Measurements from ENCODE around the gene E2F1.
"Not testable (repeated sequence)": the region's sequence is repeated elsewhere in the genome, so short reads cannot be mapped to it uniquely, and the experiment has no call there.

E2F1 gene

DNA sequence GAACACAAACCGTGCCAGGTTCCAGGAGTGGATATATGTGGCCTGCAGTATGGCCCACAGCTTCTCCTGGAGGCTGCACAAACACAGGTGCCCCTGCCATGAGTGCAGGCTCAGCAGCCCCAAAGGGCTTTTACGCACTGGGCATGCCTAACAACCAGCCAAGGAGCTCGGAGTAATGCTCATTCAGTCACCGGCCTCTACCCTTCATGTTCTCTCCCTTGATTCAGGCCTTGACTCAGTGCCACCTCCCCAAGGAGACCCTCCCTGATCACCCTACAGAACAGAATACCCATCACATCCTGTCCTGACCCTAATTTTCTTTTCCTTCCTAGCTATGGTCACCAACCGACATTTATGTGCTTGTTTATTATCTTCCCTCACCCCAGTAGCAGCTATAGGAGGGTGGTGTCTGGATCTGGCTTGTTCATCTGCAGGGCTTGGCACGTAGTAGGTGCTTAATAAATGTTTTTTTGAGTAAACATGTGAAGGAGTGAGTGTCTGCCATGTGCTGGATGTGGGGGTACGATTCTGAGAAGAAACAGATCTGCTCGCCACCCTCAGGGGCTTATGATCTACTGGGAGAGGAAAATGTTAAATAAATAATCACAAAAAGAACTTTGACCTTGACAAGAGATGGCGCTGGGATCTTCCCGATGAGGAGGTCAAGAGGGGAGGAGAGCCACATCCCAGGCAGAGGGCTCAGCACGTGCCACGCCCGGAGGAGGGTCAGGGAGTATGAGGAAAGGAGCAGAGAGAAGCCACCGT is 24.7 kb upstream of the E2F1 start:
- no peak for DNase-seq

GRCh38 chr20:33709905-33710541 is 23.8 kb upstream of the E2F1 start:
- DNase-seq = no peak

DNA sequence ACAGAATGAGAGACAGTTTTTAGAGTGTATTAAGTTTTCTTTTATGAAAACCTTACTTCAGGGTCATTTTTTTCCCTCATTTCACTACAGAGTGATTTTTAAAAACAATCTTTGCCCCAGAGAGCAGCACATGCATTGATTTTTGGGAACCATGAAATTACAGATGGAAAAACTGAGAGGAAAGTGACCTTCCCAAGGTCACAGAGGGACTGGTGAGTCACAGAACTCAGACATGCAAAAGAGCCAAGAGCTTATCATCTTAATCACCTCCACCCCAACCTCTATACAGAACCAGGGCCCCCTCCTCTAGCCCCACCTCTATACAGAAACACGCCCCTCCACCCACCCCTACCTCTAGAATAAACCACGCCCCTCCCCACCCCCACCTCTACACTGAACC is 23.2 kb upstream of the E2F1 start:
- DNase-seq = no peak

- no peak for DNase-seq
Measured at GRCh38 chr20:33707668-33708067, 21.5 kb upstream of the E2F1 start.

DNA sequence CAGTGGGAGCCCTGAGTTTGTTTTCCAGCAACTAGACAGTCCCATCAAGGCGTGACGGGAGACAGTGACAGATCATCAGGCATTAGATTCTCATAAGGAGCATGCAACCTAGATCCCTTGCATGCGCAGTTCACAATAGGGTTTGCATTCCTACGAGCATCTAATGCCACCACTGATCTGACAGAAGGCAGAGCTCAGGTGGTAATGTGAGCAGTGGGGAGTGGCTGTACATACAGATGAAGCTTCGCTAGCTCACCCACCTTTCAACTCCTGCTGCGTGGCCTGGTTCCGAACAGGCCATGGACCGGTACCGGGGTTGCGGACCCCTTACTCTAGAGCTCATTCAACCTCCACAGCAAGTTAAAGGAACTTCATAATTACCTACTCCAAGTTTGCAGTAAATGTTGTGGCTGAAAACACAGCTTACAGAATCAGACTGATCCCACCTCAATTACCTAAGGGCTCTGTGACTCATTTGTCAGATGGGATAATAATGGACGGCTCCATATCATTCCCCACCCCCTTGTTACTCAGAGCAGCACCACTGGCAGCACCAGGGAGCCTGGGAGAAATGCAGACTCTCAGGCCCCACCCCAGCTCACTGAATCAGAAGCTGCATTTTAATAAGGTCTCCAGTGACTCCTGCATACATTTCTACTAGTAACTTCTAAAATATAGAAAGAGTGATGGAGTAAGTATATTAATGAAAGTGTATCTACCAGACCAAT is 18.2 kb upstream of the E2F1 start:
- no peak for DNase-seq

DNA sequence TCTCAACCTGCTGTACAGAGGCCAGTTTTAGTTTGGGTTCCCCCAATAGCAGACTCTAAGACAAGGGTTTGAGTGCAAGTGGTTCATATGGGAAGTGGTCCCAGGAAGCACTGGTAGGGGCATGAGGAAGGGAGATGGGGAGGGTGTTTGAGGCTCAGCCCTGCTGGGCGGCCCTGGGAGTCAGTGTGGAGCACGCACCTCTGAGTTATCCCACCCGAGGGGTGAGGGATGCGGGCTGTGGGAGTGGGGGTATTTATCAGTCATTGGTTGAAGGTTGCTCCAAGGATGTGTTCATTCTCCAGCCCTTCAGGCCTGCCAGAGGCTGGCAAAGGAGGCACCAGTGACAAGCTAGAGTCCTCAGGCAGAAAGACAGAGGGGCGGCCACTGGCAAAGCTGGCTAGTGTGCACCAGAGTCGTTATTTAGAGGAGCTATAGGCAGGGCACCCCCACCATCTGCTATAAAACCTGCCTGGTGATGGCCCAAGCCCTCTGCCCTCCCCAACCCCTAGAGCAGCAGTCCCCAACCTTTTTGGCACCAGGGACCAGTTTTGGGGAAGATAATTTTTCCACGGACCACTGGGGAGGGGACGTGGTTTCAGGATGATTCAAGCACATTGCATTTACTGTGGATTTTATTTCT is 17.4 kb upstream of the E2F1 start:
- no peak for DNase-seq

- DNase-seq = no peak
Measured at GRCh38 chr20:33702861-33703260, 16.7 kb upstream of the E2F1 start.

DNA sequence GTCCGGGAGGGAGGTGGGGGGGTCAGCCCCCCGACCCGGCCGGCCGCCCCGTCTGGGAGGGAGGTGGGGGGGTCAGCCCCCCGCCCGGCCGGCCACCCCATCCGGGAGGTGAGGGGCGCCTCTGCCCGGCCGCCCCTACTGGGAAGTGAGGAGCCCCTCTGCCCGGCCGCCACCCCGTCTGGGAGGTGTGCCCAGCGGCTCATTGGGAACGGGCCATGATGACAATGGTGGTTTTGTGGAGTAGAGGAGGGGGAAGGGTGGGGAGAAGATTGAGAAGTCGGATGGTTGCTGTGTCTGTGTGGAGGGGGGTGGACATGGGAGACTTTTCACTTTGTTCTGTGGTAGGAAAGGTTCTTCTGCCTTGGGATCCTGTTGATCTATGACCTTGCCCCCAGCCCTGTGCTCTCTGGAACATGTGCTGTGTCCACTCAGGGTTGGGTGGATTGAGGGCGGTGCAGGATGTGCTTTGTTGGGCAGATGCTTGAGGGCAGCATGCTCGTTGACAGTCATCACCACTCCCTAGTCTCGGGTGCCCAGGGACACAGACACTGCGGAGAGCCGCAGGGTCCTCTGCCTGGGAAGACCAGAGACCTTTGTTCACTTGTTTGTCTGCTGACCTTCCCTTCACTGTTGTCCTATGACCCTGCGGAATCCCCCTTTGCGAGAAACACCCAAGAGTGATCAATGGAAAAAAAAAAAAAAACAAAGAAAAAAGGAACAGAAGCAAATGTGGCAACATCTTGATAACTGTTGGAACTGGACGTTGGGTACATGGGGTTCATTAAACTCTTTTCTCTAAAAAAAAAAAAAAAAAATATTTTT is 15.7 kb upstream of the E2F1 start:
- DNase-seq = no peak

DNA sequence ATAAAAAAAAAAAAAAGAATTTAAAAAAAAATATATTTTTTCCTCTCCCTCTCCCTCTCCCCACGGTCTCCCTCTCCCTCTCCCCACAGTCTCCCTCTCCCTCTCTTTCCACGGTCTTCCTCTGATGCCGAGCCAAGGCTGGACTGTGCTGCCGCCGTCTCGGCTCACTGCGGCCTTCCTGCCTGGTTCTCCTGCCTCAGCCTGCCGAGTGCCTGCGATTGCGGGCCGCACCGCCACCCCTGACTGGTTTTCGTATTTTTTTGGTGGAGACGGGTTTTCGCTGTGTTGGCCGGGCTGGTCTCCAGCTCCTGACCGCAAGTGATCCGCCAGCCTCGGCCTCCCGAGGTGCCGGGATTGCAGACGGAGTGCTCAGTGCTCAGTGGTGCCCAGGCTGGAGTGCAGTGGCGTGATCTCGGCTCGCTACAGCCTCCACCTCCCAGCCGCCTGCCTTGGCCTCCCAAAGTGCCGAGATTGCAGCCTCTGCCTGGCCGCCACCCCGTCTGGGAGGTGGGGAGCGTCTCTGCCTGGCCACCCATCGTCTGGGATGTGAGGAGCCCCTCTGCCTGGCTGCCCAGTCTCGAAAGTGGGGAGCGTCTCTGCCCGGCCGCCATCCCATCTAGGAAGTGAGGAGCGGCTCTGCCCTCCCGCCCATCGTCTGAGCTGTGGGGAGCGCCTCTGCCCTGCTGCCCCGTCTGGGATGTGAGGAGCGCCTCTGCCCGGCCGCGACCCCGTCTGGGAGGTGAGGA is 14.7 kb upstream of the E2F1 start:
- not testable (repeated sequence) for DNase-seq

DNA sequence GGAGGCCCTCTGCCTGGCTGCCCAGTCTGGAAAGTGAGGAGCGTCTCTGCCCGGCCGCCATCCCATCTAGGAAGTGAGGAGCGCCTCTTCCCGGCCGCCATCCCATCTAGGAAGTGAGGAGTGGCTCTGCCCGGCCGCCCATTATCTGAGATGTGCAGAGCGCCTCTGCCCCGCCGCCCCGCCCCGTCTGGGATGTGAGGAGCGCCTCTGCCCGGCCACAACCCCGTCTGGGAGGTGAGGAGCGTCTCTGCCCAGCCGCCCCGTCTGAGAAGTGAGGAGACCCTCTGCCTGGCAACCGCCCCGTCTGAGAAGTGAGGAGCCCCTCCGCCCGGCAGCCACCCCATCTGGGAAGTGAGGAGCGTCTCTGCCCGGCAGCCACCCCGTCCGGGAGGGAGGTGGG is 12.8 kb upstream of the E2F1 start:
- not testable (repeated sequence) for DNase-seq

DNA sequence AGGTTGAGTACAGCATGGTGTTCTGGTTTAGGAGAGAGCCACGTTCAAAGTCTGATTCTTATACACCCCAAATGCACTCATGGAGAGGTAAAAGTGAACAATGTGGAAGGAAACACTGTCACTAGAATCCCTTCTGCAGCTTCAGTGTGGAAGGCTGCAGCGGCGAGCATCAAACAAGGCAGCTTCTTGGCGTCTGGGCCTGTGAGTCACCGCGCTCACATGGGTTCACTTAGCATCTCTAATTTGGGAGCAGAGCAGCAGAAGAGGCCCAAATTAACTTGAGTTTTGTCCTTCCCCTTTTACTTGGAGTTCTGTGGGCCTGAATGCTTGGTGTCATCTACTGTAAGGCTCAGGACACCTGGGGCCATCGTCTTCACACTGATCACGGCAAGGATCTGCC is 10.9 kb upstream of the E2F1 start:
- DNase-seq = no peak

DNA sequence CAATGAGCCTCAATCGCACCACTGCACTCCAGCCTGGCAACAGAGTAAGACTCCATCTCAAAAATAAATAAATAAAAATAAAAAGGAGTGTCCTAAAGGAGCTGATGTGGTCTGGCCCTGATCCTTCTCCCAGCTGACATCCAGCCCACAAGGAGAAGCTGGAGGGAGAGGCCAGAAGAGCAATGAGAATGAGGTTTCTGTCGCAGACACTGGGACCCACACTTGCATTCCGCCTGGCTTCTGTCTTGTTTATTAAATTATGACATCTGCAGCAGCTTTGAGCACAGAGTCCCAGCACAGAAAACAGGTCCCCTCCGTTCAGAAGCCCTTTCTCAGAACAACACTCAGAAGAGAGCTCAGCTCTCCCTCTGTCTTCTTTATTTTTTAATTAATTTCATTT is 10.3 kb upstream of the E2F1 start:
- no peak for DNase-seq

- DNase-seq = no peak
Measured at GRCh38 chr20:33694639-33695012, 8.4 kb upstream of the E2F1 start.

- DNase-seq = no peak
Measured at GRCh38 chr20:33693741-33694638, 7.8 kb upstream of the E2F1 start.

GRCh38 chr20:33693289-33693688 is 7.1 kb upstream of the E2F1 start:
- no peak for DNase-seq

GRCh38 chr20:33689973-33690372 is 3.8 kb upstream of the E2F1 start:
- DNase-seq = no peak

DNA sequence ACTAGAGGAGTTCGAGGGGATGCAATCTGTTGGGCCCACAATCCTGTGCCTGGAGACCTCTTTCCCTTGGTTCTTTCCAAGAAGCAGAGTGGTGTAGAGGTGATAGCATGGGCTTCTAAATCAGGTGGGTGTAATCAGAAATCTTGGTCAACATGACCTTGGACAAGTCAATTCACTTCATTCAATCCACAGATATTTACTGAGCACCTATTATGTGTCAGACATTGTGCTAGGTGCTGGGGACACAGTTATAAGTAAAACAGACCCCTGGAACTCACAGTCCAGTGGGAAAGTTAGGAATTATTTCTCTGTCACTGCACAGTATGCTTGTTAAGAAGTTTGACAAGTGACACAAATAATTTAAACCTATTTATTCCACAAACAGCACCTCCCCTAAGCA is 3.3 kb upstream of the E2F1 start:
- no peak for DNase-seq

- DNase-seq = no peak
Measured at GRCh38 chr20:33688938-33689424, 2.8 kb upstream of the E2F1 start.

DNA sequence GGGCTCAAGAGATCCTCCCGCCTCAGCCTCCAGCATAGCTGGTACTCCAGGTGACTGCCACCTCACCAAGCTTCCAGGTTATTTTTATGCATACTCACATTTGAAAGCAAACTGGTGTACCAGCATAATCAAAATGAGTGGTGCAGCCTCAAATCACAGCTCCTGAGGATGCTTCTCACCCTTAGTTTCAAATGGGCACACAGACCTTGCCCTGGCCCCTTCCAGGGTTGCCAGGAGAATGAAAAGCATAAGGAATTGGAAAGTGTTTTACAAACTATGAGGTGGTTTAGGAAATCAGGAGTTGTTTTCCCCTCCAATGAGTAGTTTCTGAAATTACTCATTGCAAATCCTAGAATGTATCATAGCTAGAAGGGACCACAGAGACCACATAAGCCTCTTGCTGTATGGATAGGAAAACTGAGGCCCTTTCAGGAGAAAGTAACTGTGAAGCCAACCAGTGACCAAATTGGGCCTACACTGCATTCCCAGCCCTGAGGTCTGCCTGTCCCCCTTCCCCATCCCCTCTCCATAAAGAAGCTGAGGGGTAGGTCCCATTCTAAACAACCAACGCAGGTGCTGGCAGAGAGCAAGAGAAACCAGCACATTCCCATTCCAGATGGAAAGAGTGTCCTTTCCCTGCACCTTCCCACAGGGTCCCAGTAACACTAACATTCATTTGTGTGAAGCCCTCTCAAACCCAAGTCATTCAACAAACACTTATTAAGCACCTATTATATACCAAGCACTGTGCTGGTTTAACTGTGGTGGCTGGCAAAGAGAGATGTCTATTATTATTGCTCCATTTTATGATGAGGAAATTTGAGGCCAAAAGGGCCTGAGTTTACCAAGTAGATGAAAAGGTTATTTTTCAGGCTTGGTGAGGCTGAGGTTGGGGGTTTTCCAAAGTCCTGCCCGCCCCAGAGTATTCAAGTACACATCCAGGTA is 2.1 kb upstream of the E2F1 start:
- DNase-seq = no peak

All from activated CD4-positive, alpha-beta T cell treated with anti-CD3 and anti-CD28 coated beads for 1 hour (primary cell).